Measurements from ENCODE around the gene MED12L.

GRCh38 chr3:151084893-151085226, 604 bp upstream of the MED12L start:
- no peak for TF ChIP-seq CTCF (IDR thresholded peaks at IDR 0.05)
- TF ChIP-seq POLR2A (IDR thresholded peaks at IDR 0.05), result no peak

All from lower leg skin (tissue), 3 donors.